Sigmoid colon (tissue), 7 donors: ENCODE results near the gene TFR2. TPM values are rescaled to one million over a fixed set of nuclear protein-coding genes. Genes with fewer than 3 reads are reported as not detected.

Source experiments
- DNase-seq: peaks from one replicate; pipeline ENCODE4 v3.0.0-alpha.2; 2019
- H3K27ac ChIP-seq, 4 donors: fragments of 200-600 bp; sonication (generic); one replicate each; pipeline ENCODE4 v1.5.1; 2016 to 2019; ENCODE audit warnings: mild to moderate bottlenecking in 1 of 4
- H3K27me3 ChIP-seq, 3 donors: fragments of 200-600 bp; sonication (generic); one replicate each; pipeline ENCODE4 v1.5.1; 2019; ENCODE audit warnings: mild to moderate bottlenecking in 1 of 3
- H3K36me3 ChIP-seq, 4 donors: fragments of 200-600 bp; sonication (generic); one replicate each; pipeline ENCODE4 v1.5.1; 2016 to 2019
- H3K4me1 ChIP-seq, 4 donors: fragments of 200-600 bp; sonication (generic); one replicate each; pipeline ENCODE4 v1.5.1; 2017 to 2019
- H3K4me3 ChIP-seq, 4 donors: fragments of 200-600 bp; sonication (generic); one replicate each; pipeline ENCODE4 v1.5.1; 2017 to 2019; ENCODE audit warnings: mild to moderate bottlenecking in 2 of 4, moderate library complexity in 1 of 4
- H3K9me3 ChIP-seq, 4 donors: fragments of 200-600 bp in 3 of 4; sonication (generic) in 3 of 4; one replicate each; pipeline versions ENCODE4 v1.5.1 to v1.6.1; 2013 to 2019
- CTCF ChIP-seq, 4 experiments: fragments of 450-650 bp in 3 of 4; fragments of 200-600 bp in 1 of 4; IDR thresholded peaks; one replicate each; pipeline ENCODE4 v1.5.1; 2016 to 2019; ENCODE audit warnings: antibody characterized with exemption in 4 of 4, mild to moderate bottlenecking in 3 of 4, moderate library complexity in 2 of 4
- EP300 ChIP-seq, 4 donors: sonication (generic); formaldehyde crosslinking; IDR thresholded peaks; one replicate each; pipeline ENCODE4 v1.6.1; 2017; ENCODE audit warnings: antibody characterized with exemption in 4 of 4
- POLR2A ChIP-seq, 2 donors: fragments of 450-650 bp; IDR thresholded peaks; one replicate each; pipeline ENCODE4 v1.6.1; 2016; ENCODE audit warnings: antibody characterized with exemption in 2 of 2, mild to moderate bottlenecking in 2 of 2, moderate library complexity in 2 of 2
- POLR2AphosphoS5 ChIP-seq, 4 donors: sonication (generic); formaldehyde crosslinking; IDR thresholded peaks; one replicate each; pipeline ENCODE4 v1.6.1; 2017; ENCODE audit warnings: antibody characterized with exemption in 4 of 4
- WGBS, 2 donors: extraction: QIAGEN DNeasy Blood & Tissue Kit; methylation state at CpG; one replicate each; pipeline ENCODE4 v1.1.7; 2013; 5-methylcytosine and 5-hydroxymethylcytosine counted together
- intact Hi-C: fragments of 100-400 bp; cut with DNase I; formaldehyde crosslinking; loops from one replicate; pipeline ENCODE4 v1.15.1; 2023
- polyA plus RNA-seq, 3 donors: library from polyadenylated mRNA; stranded (reverse); fragments of 200-250 nt; gene quantifications; one replicate each; pipeline ENCODE4 v1.2.3, GENCODE V29; 2013
- total RNA-seq, 4 donors: library from RNA; depleted of rRNA; stranded (reverse); fragments of >200 nt; gene quantifications; one replicate each; pipeline ENCODE4 v1.1.0, GENCODE V29; 2016
- donor health status: healthy with polysubstance abuse.
- donor health status: Bipolar disorder and iron deficiency.
- donor health status: healthy.

Gene TFR2
- total and polyA plus RNA-seq, 7 donors: 0.71 to 2.2 TPM; not detected in 5

DNA sequence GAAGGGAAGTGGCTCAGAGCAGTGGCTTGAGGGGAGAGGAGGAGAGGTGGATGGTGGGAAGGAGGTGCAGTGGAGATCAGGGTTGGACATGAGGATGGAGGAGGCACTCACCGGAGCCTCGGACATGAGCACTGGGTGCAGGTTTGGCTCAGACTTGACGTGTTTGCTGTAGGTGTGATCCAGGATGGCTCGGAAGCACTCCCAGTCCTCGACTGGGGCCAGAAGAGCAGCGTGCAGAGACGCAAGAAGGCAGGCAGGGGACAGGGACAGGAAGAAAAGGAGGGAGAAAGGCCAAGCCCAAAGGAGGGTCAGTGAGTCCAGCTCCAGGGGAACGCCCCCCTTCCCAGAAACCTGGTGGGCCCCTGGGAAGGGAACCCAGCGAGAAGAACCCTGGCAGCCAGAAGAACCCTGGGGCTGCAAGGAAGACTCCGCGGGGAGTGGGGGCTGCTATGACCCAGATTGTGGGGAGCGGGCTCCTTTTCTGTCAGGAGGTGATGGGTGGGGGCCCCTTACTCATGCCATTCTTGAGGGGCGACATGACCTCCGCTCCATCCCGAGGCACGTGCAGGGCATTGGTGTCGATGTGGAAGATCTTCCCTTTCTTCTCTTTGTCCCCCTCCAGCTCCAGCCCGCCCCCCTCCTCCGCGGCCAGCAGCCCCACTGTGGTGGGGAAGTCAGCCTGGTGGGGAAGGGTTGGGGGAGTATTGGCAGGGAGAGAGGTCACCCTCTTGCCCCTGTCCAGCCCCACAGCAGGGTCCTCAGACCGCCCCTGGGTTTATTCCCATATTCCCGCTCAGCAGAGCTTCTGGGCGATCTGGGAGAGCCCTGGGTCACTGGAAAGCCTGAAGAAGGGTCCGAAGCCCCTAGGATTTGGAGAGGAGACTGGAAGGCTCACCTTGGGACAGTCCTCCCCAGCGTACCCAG is 13.8 kb upstream of the TFR2 start:
- 51 to 67% methylated on average over 25 of the region's 25 CpGs for WGBS, 2 donors
- H3K9me3 ChIP-seq: no peaks in the 10 kb centered on the region
- peaks cover 19 to 60% (median 47%) of the 10 kb centered on the region in 3 donors for H3K27me3 ChIP-seq

GRCh38 chr7:100649826-100650565 is 8.6 kb upstream of the TFR2 start:
- TF ChIP-seq CTCF (IDR thresholded peaks at IDR 0.05) (no peak), EP300 (IDR thresholded peaks at IDR 0.05) (no peak), POLR2A (IDR thresholded peaks at IDR 0.05) (no peak)
- peaks cover 4 to 61% (median 31%) of the 10 kb centered on the region in 3 donors for H3K27me3 ChIP-seq
- H3K27ac ChIP-seq: no peak overlapping the region
- 78 to 83% methylated on average over 15 of the region's 15 CpGs for WGBS, 2 donors
- H3K36me3 ChIP-seq: no peaks in the 10 kb centered on the region
- no peaks in the 10 kb centered on the region for H3K4me1 ChIP-seq
- no peak overlapping the region for H3K4me3 ChIP-seq
- no peaks in the 10 kb centered on the region for H3K9me3 ChIP-seq
- DNase-seq: no peak
- intact Hi-C loops: no loop called here

More for the DNA sequence above, 13.8 kb upstream of the TFR2 start:
- Histone ChIP-seq H3K27ac (no peak overlapping the region), H3K4me1 (peaks cover 0 to 7% (median 3%) of the 10 kb centered on the region in 4 donors), H3K4me3 (no peak overlapping the region), H3K36me3 (no peaks in the 10 kb centered on the region)
- intact Hi-C loops: no loop called here
- TF ChIP-seq POLR2AphosphoS5 (IDR thresholded peaks at IDR 0.05) (no peak), EP300 (IDR thresholded peaks at IDR 0.05) (no peak), CTCF (IDR thresholded peaks at IDR 0.05) (no peak), POLR2A (IDR thresholded peaks at IDR 0.05) (no peak)
- DNase-seq: no peak

DNA sequence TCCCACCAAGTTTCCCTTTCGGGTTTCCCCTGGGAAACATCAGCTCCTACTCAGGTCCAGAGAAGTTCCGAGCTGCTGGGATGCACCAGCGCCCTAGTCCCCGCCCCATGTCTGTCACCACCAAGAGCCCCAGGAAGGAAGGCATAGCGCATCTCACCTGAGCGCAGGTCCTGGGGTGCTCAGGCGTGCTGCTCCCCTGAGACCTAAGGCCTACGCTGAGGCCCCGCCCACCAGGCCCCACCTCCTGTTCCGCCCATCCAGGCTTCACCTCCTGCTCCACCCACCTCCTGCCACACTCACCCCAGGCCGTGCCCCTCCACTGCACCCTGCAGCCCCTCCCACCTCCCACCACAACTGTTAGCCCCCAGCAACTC is 1.2 kb upstream of the TFR2 start:
- no peak overlapping the region for H3K27ac ChIP-seq
- H3K9me3 ChIP-seq: no peaks in the 10 kb centered on the region
- H3K27me3 ChIP-seq: peaks cover under 1 to 48% (median 36%) of the 10 kb centered on the region in 3 donors
- H3K4me1 ChIP-seq: no peaks in the 10 kb centered on the region
- no peak for TF ChIP-seq POLR2A (IDR thresholded peaks at IDR 0.05)
- no peak for TF ChIP-seq EP300 (IDR thresholded peaks at IDR 0.05)
- TF ChIP-seq CTCF (IDR thresholded peaks at IDR 0.05): no peak
- TF ChIP-seq POLR2AphosphoS5 (IDR thresholded peaks at IDR 0.05): no peak
- 34 to 60% methylated on average over 11 of the region's 11 CpGs for WGBS, 2 donors
- intact Hi-C loops: no loop called here
- no peaks in the 10 kb centered on the region for H3K36me3 ChIP-seq
- no peak for DNase-seq
- H3K4me3 ChIP-seq: no peak overlapping the region

DNA sequence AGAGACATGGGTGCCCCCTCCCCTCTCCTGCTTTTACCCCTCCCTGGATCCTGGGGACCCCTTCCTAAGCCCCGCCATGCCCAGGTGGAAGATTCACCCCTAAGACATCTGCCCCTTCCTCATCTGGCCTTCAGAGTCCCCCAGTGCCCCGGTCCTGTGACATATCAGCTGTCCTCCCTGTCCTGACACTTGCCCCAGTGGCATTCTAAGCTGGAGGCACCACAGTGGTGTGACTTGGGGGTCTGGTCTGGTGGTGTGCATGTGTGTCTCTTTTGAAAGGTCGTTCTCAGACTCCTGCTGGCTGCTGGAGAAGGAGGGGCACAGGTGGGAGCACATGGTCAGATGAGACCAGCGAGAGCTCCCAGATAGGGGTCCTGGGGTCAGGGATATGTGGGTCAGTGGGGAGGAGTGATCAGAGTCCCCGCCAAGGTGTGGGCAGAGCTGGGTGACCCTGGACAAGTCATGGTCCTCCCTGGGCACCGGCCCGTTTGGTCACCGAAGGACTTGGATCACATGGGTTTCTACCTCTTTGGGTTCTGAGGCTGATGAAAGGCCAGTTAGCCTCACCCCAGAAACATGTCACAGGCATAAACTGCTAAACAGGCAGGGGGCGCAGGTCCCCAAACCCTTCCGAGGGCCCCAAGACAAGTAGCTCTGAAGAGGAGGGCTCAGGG is 645 bp upstream of the TFR2 start:
- Histone ChIP-seq H3K36me3 (no peaks in the 10 kb centered on the region), H3K27ac (no peak overlapping the region), H3K4me3 (no peak overlapping the region), H3K27me3 (peaks cover 0 to 45% (median 30%) of the 10 kb centered on the region in 3 donors), H3K4me1 (no peaks in the 10 kb centered on the region), H3K9me3 (no peaks in the 10 kb centered on the region)
- no peak for DNase-seq
- 70 to 82% methylated on average over 10 of the region's 10 CpGs for WGBS, 2 donors
- TF ChIP-seq POLR2A (IDR thresholded peaks at IDR 0.05) (no peak), CTCF (IDR thresholded peaks at IDR 0.05) (no peak), POLR2AphosphoS5 (IDR thresholded peaks at IDR 0.05) (no peak), EP300 (IDR thresholded peaks at IDR 0.05) (no peak)
- intact Hi-C loops: no loop called here
